H1 (cell line): ENCODE measurements around the gene SH3BP2. TPM values are rescaled to one million over a fixed set of nuclear protein-coding genes. Genes with fewer than 3 reads are reported as not detected.

Experiments
- CTCF ChIA-PET: fragments of 300-600 bp; sonication (Branson Sonifier 250); formaldehyde crosslinking; loops from one replicate; lab custom pipeline; 2021; ENCODE audit not compliant: partially characterized antibody; lab: Charles Lee
- POLR2A ChIA-PET: fragments of 300-600 bp; sonication (Branson Sonifier 250); formaldehyde crosslinking; loops from one replicate; lab custom pipeline; 2021; ENCODE audit warnings: inconsistent platforms; ENCODE audit not compliant: partially characterized antibody; lab: Charles Lee
- DNase-seq, 2 experiments: peaks; one replicate each; pipeline versions ENCODE4 v3.0.0 to v3.0.0-alpha.2; 2010 to 2022; ENCODE audit warnings: low spot score in 2 of 2, low read depth in 1 of 2, mixed read lengths in 1 of 2
- FAIRE-seq: peaks from 2 replicates; lab custom pipeline; 2011; peaks lifted over from hg19 to GRCh38; lab: Jason Lieb, UNC
- H2AFZ ChIP-seq: 2 replicates; pipeline ENCODE4 v1.8.1; 2012; ENCODE audit warnings: low read length, inconsistent platforms
- H2AK5ac ChIP-seq: 2 replicates; pipeline ENCODE4 v1.6.1; 2013; ENCODE audit warnings: low read depth, low read length
- H2BK120ac ChIP-seq: replicated peaks from 2 replicates; pipeline ENCODE3; 2013; ENCODE audit warnings: low read depth, low read length, inconsistent platforms
- H2BK12ac ChIP-seq: 2 replicates; pipeline ENCODE4 v1.6.1; 2013; ENCODE audit warnings: low read depth, low read length
- H2BK15ac ChIP-seq: 2 replicates; pipeline ENCODE4 v1.6.1; 2013; ENCODE audit warnings: low read length
- H2BK20ac ChIP-seq: 2 replicates; pipeline ENCODE4 v1.6.1; 2013; ENCODE audit warnings: low read length
- H2BK5ac ChIP-seq: 2 replicates; pipeline ENCODE4 v1.6.1; 2013; ENCODE audit warnings: low read depth, low read length
- H3K14ac ChIP-seq: 2 replicates; pipeline ENCODE4 v1.6.1; 2013; ENCODE audit warnings: inconsistent platforms; ENCODE audit not compliant: insufficient read length
- H3K18ac ChIP-seq: 2 replicates; pipeline ENCODE4 v1.6.1; 2013; ENCODE audit warnings: low read length; ENCODE audit errors: extremely low read depth
- H3K23ac ChIP-seq: 2 replicates; pipeline ENCODE4 v1.6.1; 2013; ENCODE audit warnings: inconsistent platforms; ENCODE audit not compliant: insufficient read length
- H3K23me2 ChIP-seq: 2 replicates; pipeline ENCODE4 v1.6.1; 2013; ENCODE audit warnings: low read depth, low read length
- H3K27ac ChIP-seq: 2 replicates; pipeline ENCODE4 v1.6.1; 2011; ENCODE audit warnings: low read depth, low read length, inconsistent platforms
- H3K27me3 ChIP-seq, 4 experiments: replicated peaks in 1 of 4; 1 replicate in 1 of 4; 2 replicates in 3 of 4; pipeline versions ENCODE4 v1.6.1 to v1.8.1; 2011 to 2013; ENCODE audit warnings: low read length in 3 of 4, mild to moderate bottlenecking in 3 of 4, inconsistent platforms in 2 of 4, mixed read lengths in 2 of 4, moderate library complexity in 1 of 4; ENCODE audit not compliant: control insufficient read depth in 3 of 4, insufficient read depth in 3 of 4; ENCODE audit errors: extremely low read depth in 1 of 4
- H3K36me3 ChIP-seq, 4 experiments: 2 replicates each; pipeline versions ENCODE4 v1.6.1 to v1.8.1; 2011 to 2013; ENCODE audit warnings: mild to moderate bottlenecking in 4 of 4, low read length in 3 of 4, moderate library complexity in 2 of 4, control low read depth in 1 of 4, inconsistent platforms in 1 of 4; ENCODE audit not compliant: insufficient read depth in 4 of 4, control insufficient read depth in 2 of 4
- H3K4ac ChIP-seq: replicated peaks from 2 replicates; pipeline ENCODE3; 2013; ENCODE audit warnings: low read length, low read depth, mixed read lengths, inconsistent platforms; ENCODE audit not compliant: insufficient read length
- H3K4me1 ChIP-seq, 4 experiments: replicated peaks in 1 of 4; 1 replicate in 1 of 4; 2 replicates in 3 of 4; pipeline versions ENCODE4 v1.6.1 to v1.8.1; 2011 to 2013; ENCODE audit warnings: low read length in 3 of 4, inconsistent platforms in 2 of 4, mixed read lengths in 1 of 4; ENCODE audit not compliant: insufficient read depth in 4 of 4, control insufficient read depth in 3 of 4
- H3K4me2 ChIP-seq, 2 experiments: 2 replicates each; pipeline versions ENCODE4 v1.6.1 to v1.8.1; 2011 to 2013; ENCODE audit warnings: low read depth in 2 of 2, low read length in 2 of 2, control low read depth in 1 of 2, inconsistent platforms in 1 of 2, mild to moderate bottlenecking in 1 of 2; ENCODE audit not compliant: insufficient read depth in 1 of 2
- H3K4me3 ChIP-seq, 4 experiments: fragments of 200-600, 300-600 bp in 1 of 4; sonication (generic), shearing (Covaris generic), sonication (Bioruptor Twin) in 1 of 4; 2 replicates each; pipeline versions ENCODE4 v1.5.1 to v1.8.1; 2011 to 2016; ENCODE audit warnings: low read length in 4 of 4, low read depth in 3 of 4, control low read depth in 2 of 4, inconsistent platforms in 2 of 4, mild to moderate bottlenecking in 2 of 4, mixed read lengths in 1 of 4, moderate library complexity in 1 of 4; ENCODE audit not compliant: insufficient read depth in 2 of 4; ENCODE audit errors: extremely low read depth in 1 of 4
- H3K56ac ChIP-seq: replicated peaks from 2 replicates; pipeline ENCODE3; 2013; ENCODE audit warnings: low read depth, mild to moderate bottlenecking, mixed read lengths, low read length, inconsistent platforms; ENCODE audit not compliant: insufficient read length
- H3K79me1 ChIP-seq: 2 replicates; pipeline ENCODE4 v1.6.1; 2013; ENCODE audit warnings: low read depth, low read length, control low read depth
- H3K79me2 ChIP-seq, 2 experiments: 2 replicates each; pipeline versions ENCODE4 v1.6.1 to v1.8.1; 2012 to 2013; ENCODE audit warnings: low read length in 2 of 2, mild to moderate bottlenecking in 2 of 2, inconsistent platforms in 1 of 2; ENCODE audit not compliant: insufficient read depth in 2 of 2, control insufficient read depth in 1 of 2
- H3K9ac ChIP-seq, 4 experiments: replicated peaks in 1 of 4; 1 replicate in 1 of 4; 2 replicates in 3 of 4; pipeline versions ENCODE4 v1.6.1 to v1.8.1; 2011 to 2013; ENCODE audit warnings: low read depth in 3 of 4, low read length in 3 of 4, control low read depth in 2 of 4, mild to moderate bottlenecking in 2 of 4, moderate library complexity in 2 of 4, inconsistent platforms in 1 of 4; ENCODE audit errors: extremely low read depth in 1 of 4
- H3K9me3 ChIP-seq, 2 experiments: 2 replicates each; pipeline versions ENCODE4 v1.6.1 to v1.8.1; 2012 to 2013; ENCODE audit warnings: mild to moderate bottlenecking in 2 of 2, moderate library complexity in 2 of 2, control low read depth in 1 of 2, inconsistent platforms in 1 of 2, low read depth in 1 of 2, low read length in 1 of 2, mixed read lengths in 1 of 2; ENCODE audit not compliant: insufficient read depth in 2 of 2
- H4K20me1 ChIP-seq, 2 experiments: replicated peaks in 1 of 2; 2 replicates each; pipeline versions ENCODE3 to v1.8.1; 2011 to 2013; ENCODE audit warnings: inconsistent platforms in 2 of 2, low read length in 2 of 2, mild to moderate bottlenecking in 1 of 2; ENCODE audit not compliant: insufficient read depth in 2 of 2, control insufficient read depth in 1 of 2
- H4K5ac ChIP-seq: 2 replicates; pipeline ENCODE4 v1.6.1; 2013; ENCODE audit warnings: low read length, low read depth, mixed read lengths, inconsistent platforms; ENCODE audit not compliant: insufficient read length
- H4K8ac ChIP-seq: 2 replicates; pipeline ENCODE4 v1.8.0; 2013; ENCODE audit warnings: mild to moderate bottlenecking, moderate library complexity, low read length, inconsistent platforms; ENCODE audit not compliant: insufficient read depth; ENCODE audit errors: extremely low read depth
- H4K91ac ChIP-seq: replicated peaks from 2 replicates; pipeline ENCODE3; 2013; ENCODE audit warnings: low read length, mixed read lengths, inconsistent platforms; ENCODE audit not compliant: insufficient read length
- ATF3 ChIP-seq: IDR thresholded peaks from 2 replicates; pipeline ENCODE4 v1.6.1; 2011; ENCODE audit warnings: low read depth, mild to moderate bottlenecking, low read length; ENCODE audit not compliant: insufficient read depth
- CBX5 ChIP-seq: fragments of 300-800, 300-1000 bp; sonication (generic); IDR thresholded peaks from 2 replicates; pipeline ENCODE4 v1.7.1; 2016; ENCODE audit warnings: antibody characterized with exemption, low read length, low read depth
- E2F6 ChIP-seq: IDR thresholded peaks from 2 replicates; pipeline ENCODE4 v1.6.1; 2012; ENCODE audit warnings: inconsistent platforms
- EP300 ChIP-seq, 2 experiments: IDR thresholded peaks; 1 replicate in 1 of 2; 2 replicates in 1 of 2; pipeline ENCODE4 v1.6.1; 2011 to 2012; ENCODE audit warnings: low read depth in 2 of 2, low read length in 2 of 2, mild to moderate bottlenecking in 2 of 2, borderline replicate concordance in 1 of 2, inconsistent platforms in 1 of 2, moderate library complexity in 1 of 2
- JUN ChIP-seq: IDR thresholded peaks from 2 replicates; pipeline ENCODE4 v1.6.1; 2011; ENCODE audit warnings: low read depth, mild to moderate bottlenecking, improper control_type of control experiment, low read length
- KDM1A ChIP-seq: fragments of 200-600, 300-600 bp; sonication (generic); IDR thresholded peaks from 2 replicates; pipeline ENCODE4 v1.7.1; 2016; ENCODE audit warnings: mild to moderate bottlenecking, low read length, borderline replicate concordance
- RFX5 ChIP-seq: IDR thresholded peaks from 2 replicates; pipeline ENCODE4 v1.6.1; 2011; ENCODE audit warnings: low read depth, low read length, improper control_type of control experiment, borderline replicate concordance
- TAF1 ChIP-seq: IDR thresholded peaks from 2 replicates; pipeline ENCODE4 v1.6.1; 2011; ENCODE audit warnings: mild to moderate bottlenecking, low read depth, low read length
- WGBS, 2 experiments: shearing (Covaris generic) in 1 of 2; methylation state at CpG; one replicate each; pipeline versions ENCODE4 v1.1.6 to v1.1.7; 2013 to 2015; ENCODE audit warnings: low lambda C conversion rate in 2 of 2, mixed read lengths in 2 of 2, inconsistent platforms in 1 of 2, low coverage in 1 of 2, missing lambda C conversion rate in 1 of 2; ENCODE audit not compliant: insufficient replicate concordance in 2 of 2, insufficient coverage in 1 of 2, insufficient read length in 1 of 2; ENCODE audit errors: extremely low coverage in 1 of 2, missing lambda C conversion rate in 1 of 2; 5-methylcytosine and 5-hydroxymethylcytosine counted together
- polyA plus RNA-seq, 7 experiments: library from polyadenylated mRNA; depleted of rRNA in 3 of 7; stranded (reverse) in 5 of 7; unstranded in 2 of 7; fragments of >200 nt in 5 of 7; fragments of 200-250 nt in 2 of 7; gene quantifications; 1 replicate in 5 of 7; 2 replicates in 1 of 7; 4 replicates in 1 of 7; pipeline versions ENCODE4 v1.2.1 to v1.2.3, GENCODE V29; 2011 to 2013; ENCODE audit warnings: missing spikeins in 2 of 7, mixed read lengths in 2 of 7
- total RNA-seq: library from RNA; stranded (reverse); fragmentation: NEBNext Ultra II Directional; extraction: Animal tissue kit (Norgen Biotek cat#: 25700); gene quantifications from 2 replicates; pipeline ENCODE4 v1.2.1, GENCODE V29; 2021

Gene SH3BP2
- total and polyA plus RNA-seq, 2 of the 8 experiments (the other 6 are each of a cell fraction or from before 2014, with no cell fraction given): 27.4 to 31.4 TPM

GRCh38 chr4:2819244-2820215 is 26.6 kb downstream of the SH3BP2 start:
- H3K9ac ChIP-seq: no peak overlapping the region
- no peak overlapping the region for H3K23ac ChIP-seq
- H4K5ac ChIP-seq: no peak overlapping the region
- no peak overlapping the region for H3K14ac ChIP-seq
- no peaks in the 10 kb centered on the region for H3K9me3 ChIP-seq
- peak overlapping the region in 1 of 2 experiments; percentile 64; a peak in 2 of 4 replicates for H3K4me2 ChIP-seq
- DNase-seq: no peak
- no peak overlapping the region for H3K4ac ChIP-seq
- H3K4me1 ChIP-seq: peaks cover 0 to 14% (median 9%) of the 10 kb centered on the region in 4 experiments; a peak in 5 of 7 replicates
- H4K91ac ChIP-seq: no peak overlapping the region
- peaks cover 0 to 7% (median 0%) of the 10 kb centered on the region in 4 experiments; a peak in 2 of 7 replicates for H3K27me3 ChIP-seq
- H3K27ac ChIP-seq: no peak overlapping the region
- peaks cover 3% of the 10 kb centered on the region; the same call in 1 of the 2 replicates for H3K23me2 ChIP-seq
- H2BK15ac ChIP-seq: peak overlapping the region; percentile 92
- TF ChIP-seq CBX5 (no peak), EP300 (IDR thresholded peaks at IDR 0.05; ENCODE audit: borderline replicate concordance in 1 of 2, low read depth in 2 of 2, low read length in 2 of 2) (no peak), TAF1 (no peak), JUN (no peak), KDM1A (peak; percentile 61; the same call in 1 of the 2 replicates), E2F6 (no peak), ATF3 (no peak), RFX5 (no peak)
- peak overlapping the region; percentile 19; the same call in 1 of the 2 replicates for H3K18ac ChIP-seq
- peaks cover 0 to 24% (median 13%) of the 10 kb centered on the region in 4 experiments; a peak in 4 of 8 replicates for H3K36me3 ChIP-seq
- peaks cover 0 to 13% of the 10 kb centered on the region in 2 experiments for H4K20me1 ChIP-seq
- H2BK12ac ChIP-seq: no peak overlapping the region
- H3K79me2 ChIP-seq: peaks cover 0 to 9% of the 10 kb centered on the region in 2 experiments; a peak in 1 of 4 replicates
- POLR2A ChIA-PET: interaction anchor here (0.7 to 6.0 kb wide), 20 partner anchors 11 to 167 kb away, joined by 3 to 75 read pairs (median 5); partner anchors contain the start of genes ADD1 and TNIP2
- 0 out of 2 replicates have a peak overlapping the region, but pooled peaks have one; percentile 53 for H2AK5ac ChIP-seq
- no peak overlapping the region for H3K56ac ChIP-seq
- H2AFZ ChIP-seq: no peak overlapping the region
- no peak for FAIRE-seq
- H3K4me3 ChIP-seq: peak overlapping the region in 1 of 4 experiments; percentile 89; a peak in 2 of 8 replicates
- 82% methylated on average over 5 of the region's 5 CpGs; no CpG with 5 or more reads in 1 of the 2 experiments for WGBS, 2 experiments
- H2BK120ac ChIP-seq: no peak overlapping the region
- CTCF ChIA-PET: interaction anchor here (0.6 to 2.4 kb wide), 12 partner anchors 8 to 135 kb away, joined by 3 to 6 read pairs (median 3); no protein-coding TSS in a partner anchor
- H2BK20ac ChIP-seq: peak overlapping the region; percentile 13; the same call in 1 of the 2 replicates
- peak overlapping the region; percentile 20; the same call in 1 of the 2 replicates for H2BK5ac ChIP-seq
- H3K79me1 ChIP-seq: peaks cover 11% of the 10 kb centered on the region
- H4K8ac ChIP-seq: no peak overlapping the region; the same call in 1 of the 2 replicates
